HL-60 (cell line): Measurements from ENCODE around the gene GTF2E1.

Experiments used
- TF ChIP-seq, protein P1 (sequence below): IDR thresholded peaks from one replicate; pipeline ENCODE4 v1.5.1; 2011; ENCODE audit warnings: low read length, control low read depth, inconsistent platforms; ENCODE audit not compliant: insufficient read depth
- TF ChIP-seq, protein P2 (sequence below): IDR thresholded peaks from 2 replicates; pipeline ENCODE4 v1.6.1; 2012; ENCODE audit warnings: low read depth; ENCODE audit not compliant: insufficient replicate concordance

DNA sequence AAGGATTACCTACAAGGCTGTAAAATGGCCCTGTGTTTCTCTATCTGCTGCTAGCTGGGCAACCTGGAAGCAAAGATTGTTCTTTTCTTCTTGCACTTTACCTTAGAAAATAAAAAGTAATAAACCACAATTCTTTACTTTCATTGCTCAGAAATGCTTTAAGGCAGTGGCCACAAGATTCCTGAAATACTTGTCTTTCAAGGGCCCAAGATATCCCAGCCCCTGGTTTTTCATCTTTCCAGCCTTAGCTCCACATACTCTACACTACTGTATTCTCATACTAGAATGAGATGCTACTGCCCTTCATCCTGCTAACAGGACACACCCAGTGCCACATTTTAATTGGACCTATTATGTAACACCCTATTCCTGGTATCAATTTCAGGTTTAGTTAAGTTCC lies 78.9 kb downstream of the GTF2E1 start:
- TF ChIP-seq, protein P1, sequence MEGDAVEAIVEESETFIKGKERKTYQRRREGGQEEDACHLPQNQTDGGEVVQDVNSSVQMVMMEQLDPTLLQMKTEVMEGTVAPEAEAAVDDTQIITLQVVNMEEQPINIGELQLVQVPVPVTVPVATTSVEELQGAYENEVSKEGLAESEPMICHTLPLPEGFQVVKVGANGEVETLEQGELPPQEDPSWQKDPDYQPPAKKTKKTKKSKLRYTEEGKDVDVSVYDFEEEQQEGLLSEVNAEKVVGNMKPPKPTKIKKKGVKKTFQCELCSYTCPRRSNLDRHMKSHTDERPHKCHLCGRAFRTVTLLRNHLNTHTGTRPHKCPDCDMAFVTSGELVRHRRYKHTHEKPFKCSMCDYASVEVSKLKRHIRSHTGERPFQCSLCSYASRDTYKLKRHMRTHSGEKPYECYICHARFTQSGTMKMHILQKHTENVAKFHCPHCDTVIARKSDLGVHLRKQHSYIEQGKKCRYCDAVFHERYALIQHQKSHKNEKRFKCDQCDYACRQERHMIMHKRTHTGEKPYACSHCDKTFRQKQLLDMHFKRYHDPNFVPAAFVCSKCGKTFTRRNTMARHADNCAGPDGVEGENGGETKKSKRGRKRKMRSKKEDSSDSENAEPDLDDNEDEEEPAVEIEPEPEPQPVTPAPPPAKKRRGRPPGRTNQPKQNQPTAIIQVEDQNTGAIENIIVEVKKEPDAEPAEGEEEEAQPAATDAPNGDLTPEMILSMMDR = no peak
- TF ChIP-seq, protein P2, sequence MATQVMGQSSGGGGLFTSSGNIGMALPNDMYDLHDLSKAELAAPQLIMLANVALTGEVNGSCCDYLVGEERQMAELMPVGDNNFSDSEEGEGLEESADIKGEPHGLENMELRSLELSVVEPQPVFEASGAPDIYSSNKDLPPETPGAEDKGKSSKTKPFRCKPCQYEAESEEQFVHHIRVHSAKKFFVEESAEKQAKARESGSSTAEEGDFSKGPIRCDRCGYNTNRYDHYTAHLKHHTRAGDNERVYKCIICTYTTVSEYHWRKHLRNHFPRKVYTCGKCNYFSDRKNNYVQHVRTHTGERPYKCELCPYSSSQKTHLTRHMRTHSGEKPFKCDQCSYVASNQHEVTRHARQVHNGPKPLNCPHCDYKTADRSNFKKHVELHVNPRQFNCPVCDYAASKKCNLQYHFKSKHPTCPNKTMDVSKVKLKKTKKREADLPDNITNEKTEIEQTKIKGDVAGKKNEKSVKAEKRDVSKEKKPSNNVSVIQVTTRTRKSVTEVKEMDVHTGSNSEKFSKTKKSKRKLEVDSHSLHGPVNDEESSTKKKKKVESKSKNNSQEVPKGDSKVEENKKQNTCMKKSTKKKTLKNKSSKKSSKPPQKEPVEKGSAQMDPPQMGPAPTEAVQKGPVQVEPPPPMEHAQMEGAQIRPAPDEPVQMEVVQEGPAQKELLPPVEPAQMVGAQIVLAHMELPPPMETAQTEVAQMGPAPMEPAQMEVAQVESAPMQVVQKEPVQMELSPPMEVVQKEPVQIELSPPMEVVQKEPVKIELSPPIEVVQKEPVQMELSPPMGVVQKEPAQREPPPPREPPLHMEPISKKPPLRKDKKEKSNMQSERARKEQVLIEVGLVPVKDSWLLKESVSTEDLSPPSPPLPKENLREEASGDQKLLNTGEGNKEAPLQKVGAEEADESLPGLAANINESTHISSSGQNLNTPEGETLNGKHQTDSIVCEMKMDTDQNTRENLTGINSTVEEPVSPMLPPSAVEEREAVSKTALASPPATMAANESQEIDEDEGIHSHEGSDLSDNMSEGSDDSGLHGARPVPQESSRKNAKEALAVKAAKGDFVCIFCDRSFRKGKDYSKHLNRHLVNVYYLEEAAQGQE = no peak
